HepG2 (cell line): ENCODE measurements around the gene ZPR1. TPM values are rescaled to one million over a fixed set of nuclear protein-coding genes. Genes with fewer than 3 reads are reported as not detected.

Experiments
- CCAR2 ChIP-seq: fragments of 200-400 bp; formaldehyde crosslinking; optimal IDR thresholded peaks from 2 replicates; pipeline ENCODE3; 2018; ENCODE audit warnings: low read depth, mild to moderate bottlenecking, low read length, moderate library complexity
- CCDC6 ChIP-seq: sonication (generic); formaldehyde crosslinking; IDR thresholded peaks from 2 replicates; pipeline ENCODE4 v1.8.1; 2022; ENCODE audit warnings: mild to moderate bottlenecking, missing genetic modification reagents, moderate library complexity
- GATAD1 ChIP-seq: IDR thresholded peaks from 2 replicates; pipeline ENCODE4 v1.6.1; 2016; ENCODE audit warnings: missing genetic modification reagents, missing compliant biosample characterization
- GFI1 ChIP-seq: sonication (generic); formaldehyde crosslinking; IDR thresholded peaks from 2 replicates; pipeline ENCODE4 v1.5.0; 2020; ENCODE audit warnings: missing genetic modification reagents, mild to moderate bottlenecking, borderline replicate concordance
- IKZF4 ChIP-seq: sonication (generic); formaldehyde crosslinking; IDR thresholded peaks from 2 replicates; pipeline ENCODE4 v1.5.1; 2020; ENCODE audit warnings: borderline replicate concordance, mild to moderate bottlenecking, low read depth, missing genetic modification reagents; ENCODE audit errors: not compliant biosample characterization
- MBD4 ChIP-seq: IDR thresholded peaks from 2 replicates; pipeline ENCODE4 v1.6.1; 2012; ENCODE audit warnings: low read length, inconsistent platforms, borderline replicate concordance
- MIXL1 ChIP-seq: IDR thresholded peaks from 2 replicates; pipeline ENCODE4 v1.6.1; 2016
- SCMH1 ChIP-seq: sonication (generic); formaldehyde crosslinking; IDR thresholded peaks from 2 replicates; pipeline ENCODE4 v1.9.0; 2021; ENCODE audit warnings: missing genetic modification reagents, mild to moderate bottlenecking, borderline replicate concordance
- SOX6 ChIP-seq, 2 experiments: fragments of 450-650 bp in 1 of 2; sonication (generic) in 1 of 2; formaldehyde crosslinking in 1 of 2; IDR thresholded peaks; 2 replicates each; pipeline versions ENCODE4 v1.4.0 to v1.6.1; 2017 to 2020; ENCODE audit warnings: antibody characterized with exemption in 1 of 2, mild to moderate bottlenecking in 1 of 2, missing genetic modification reagents in 1 of 2
- ZNF274 ChIP-seq: sonication (generic); formaldehyde crosslinking; IDR thresholded peaks from 2 replicates; pipeline ENCODE4 v1.5.1; 2020; ENCODE audit warnings: mild to moderate bottlenecking, missing genetic modification reagents
- ZNF3 ChIP-seq: IDR thresholded peaks from 2 replicates; pipeline ENCODE4 v1.7.0; 2017; ENCODE audit warnings: inconsistent platforms
- ZNF33B ChIP-seq: sonication (generic); formaldehyde crosslinking; IDR thresholded peaks from 2 replicates; pipeline ENCODE4 v1.5.1; 2020; ENCODE audit warnings: mild to moderate bottlenecking, missing genetic modification reagents
- ZNF382 ChIP-seq: sonication (generic); formaldehyde crosslinking; IDR thresholded peaks from 2 replicates; pipeline ENCODE4 v1.5.0; 2020; ENCODE audit warnings: missing genetic modification reagents, mild to moderate bottlenecking, borderline replicate concordance
- ZNF44 ChIP-seq: sonication (generic); formaldehyde crosslinking; IDR thresholded peaks from 2 replicates; pipeline ENCODE4 v1.5.1; 2020; ENCODE audit warnings: mild to moderate bottlenecking, missing genetic modification reagents
- ZNF446 ChIP-seq: sonication (generic); formaldehyde crosslinking; IDR thresholded peaks from 2 replicates; pipeline ENCODE4 v1.5.0; 2020; ENCODE audit warnings: mild to moderate bottlenecking, missing genetic modification reagents
- ZNF737 ChIP-seq: sonication (generic); formaldehyde crosslinking; IDR thresholded peaks from 2 replicates; pipeline ENCODE4 v1.5.0; 2020; ENCODE audit warnings: missing genetic modification reagents, mild to moderate bottlenecking, borderline replicate concordance
- polyA plus RNA-seq, 8 experiments: library from polyadenylated mRNA; depleted of rRNA in 3 of 8; stranded (reverse) in 7 of 8; unstranded in 1 of 8; fragments of >200 nt; fragmentation: Illumina TruSeq in 4 of 8; extraction: Trizol in 4 of 8; gene quantifications; 2 replicates each; pipeline versions ENCODE4 v1.2.1 to v1.2.3, GENCODE V29; 2011 to 2016; ENCODE audit warnings: low read depth in 4 of 8, missing spikeins in 1 of 8, mixed read lengths in 1 of 8; ENCODE audit not compliant: insufficient read depth in 1 of 8
- total RNA-seq, 5 experiments: library from RNA; depleted of rRNA; stranded (reverse); fragments of >200 nt; fragmentation: Illumina TruSeq; extraction: Trizol; gene quantifications; 2 replicates each; pipeline ENCODE4 v1.2.3, GENCODE V29; 2016; ENCODE audit warnings: low read depth in 1 of 5
- TF ChIP-seq, protein P1 (sequence below): sonication (generic); formaldehyde crosslinking; IDR thresholded peaks from 2 replicates; pipeline ENCODE4 v1.4.0; 2020; ENCODE audit warnings: low read depth, mild to moderate bottlenecking, missing genetic modification reagents
- TF ChIP-seq, protein P2 (sequence below): IDR thresholded peaks from 2 replicates; pipeline ENCODE4 v1.6.1; 2018; ENCODE audit warnings: missing genetic modification reagents
- TF ChIP-seq, protein P3 (sequence below): sonication (generic); formaldehyde crosslinking; IDR thresholded peaks from 2 replicates; pipeline ENCODE4 v1.5.0; 2020; ENCODE audit warnings: mild to moderate bottlenecking, low read depth, missing genetic modification reagents, borderline replicate concordance
- TF ChIP-seq, protein P4 (sequence below): sonication (generic); formaldehyde crosslinking; IDR thresholded peaks from 2 replicates; pipeline ENCODE4 v1.4.0; 2020; ENCODE audit warnings: low read depth, missing genetic modification reagents
- TF ChIP-seq, protein P5 (sequence below): sonication (generic); formaldehyde crosslinking; IDR thresholded peaks from 2 replicates; pipeline ENCODE4 v1.4.0; 2020; ENCODE audit warnings: mild to moderate bottlenecking, missing genetic modification reagents

ZPR1 gene
- total and polyA plus RNA-seq, 2 of the 13 experiments (the other 11 are each of a cell fraction or from before 2014, with no cell fraction given): 40.0 to 79.3 TPM

DNA sequence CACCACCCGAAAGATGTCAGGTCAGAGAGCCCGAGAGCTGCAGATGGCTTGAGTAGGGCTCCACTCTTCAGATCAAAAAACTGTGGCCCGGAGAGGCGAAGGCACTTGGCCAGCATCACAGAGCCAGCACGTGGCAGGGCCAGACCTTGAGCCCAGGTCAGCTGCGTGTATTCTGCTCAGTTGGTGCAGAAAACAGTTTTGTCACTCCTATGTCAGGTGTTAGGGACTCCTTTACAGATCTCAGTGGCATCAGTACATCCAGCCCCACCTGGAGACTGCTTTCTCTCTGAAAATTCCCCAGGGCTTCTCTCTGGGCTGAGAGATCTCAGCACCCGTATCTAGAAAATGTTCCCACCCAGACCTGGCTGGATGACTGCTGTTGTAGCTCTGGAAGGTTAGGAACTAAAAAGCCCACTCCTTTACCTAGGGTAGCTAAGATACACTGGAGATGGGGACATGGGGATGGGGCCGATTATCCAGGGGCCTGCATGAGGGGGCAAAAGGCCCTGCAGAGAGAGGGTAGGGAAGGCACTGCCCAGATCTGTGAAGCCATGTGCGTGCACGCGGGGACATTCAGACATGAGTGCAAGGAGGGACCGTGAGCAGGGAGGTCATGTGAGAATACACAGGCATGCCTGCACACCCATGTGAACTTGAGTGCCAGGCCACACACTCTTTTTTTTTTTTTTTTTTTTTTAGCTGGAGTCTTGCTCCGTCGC is 46.2 kb upstream of the ZPR1 start (continued):
- TF ChIP-seq ZNF382 (no peak), CCDC6 (CRISPR knock-in tag) (peak; percentile 64; the same call in 1 of the 2 replicates), SOX6 (IDR thresholded peaks at IDR 0.05) (no peak), SOX6 (CRISPR knock-in tag; IDR thresholded peaks at IDR 0.05) (peak; percentile 61; the same call in 1 of the 2 replicates), MBD4 (no peak), MIXL1 (CRISPR knock-in tag) (peak; percentile 13; the same call in 1 of the 2 replicates), ZNF44 (CRISPR knock-in tag) (no peak), ZNF274 (CRISPR knock-in tag) (no peak), ZNF33B (CRISPR knock-in tag) (no peak), CCAR2 (no peak), GATAD1 (CRISPR knock-in tag) (no peak), IKZF4 (peak; percentile 49), GFI1 (no peak), SCMH1 (CRISPR knock-in tag) (no peak), ZNF737 (CRISPR knock-in tag) (no peak), ZNF446 (no peak), ZNF3 (CRISPR knock-in tag) (peak; percentile 17; the same call in 1 of the 2 replicates)
- TF ChIP-seq, protein P1, sequence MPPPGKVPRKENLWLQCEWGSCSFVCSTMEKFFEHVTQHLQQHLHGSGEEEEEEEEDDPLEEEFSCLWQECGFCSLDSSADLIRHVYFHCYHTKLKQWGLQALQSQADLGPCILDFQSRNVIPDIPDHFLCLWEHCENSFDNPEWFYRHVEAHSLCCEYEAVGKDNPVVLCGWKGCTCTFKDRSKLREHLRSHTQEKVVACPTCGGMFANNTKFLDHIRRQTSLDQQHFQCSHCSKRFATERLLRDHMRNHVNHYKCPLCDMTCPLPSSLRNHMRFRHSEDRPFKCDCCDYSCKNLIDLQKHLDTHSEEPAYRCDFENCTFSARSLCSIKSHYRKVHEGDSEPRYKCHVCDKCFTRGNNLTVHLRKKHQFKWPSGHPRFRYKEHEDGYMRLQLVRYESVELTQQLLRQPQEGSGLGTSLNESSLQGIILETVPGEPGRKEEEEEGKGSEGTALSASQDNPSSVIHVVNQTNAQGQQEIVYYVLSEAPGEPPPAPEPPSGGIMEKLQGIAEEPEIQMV (CRISPR knock-in tag): 0 out of 2 replicates have a peak, but pooled peaks have one; percentile 24
- TF ChIP-seq, protein P2, sequence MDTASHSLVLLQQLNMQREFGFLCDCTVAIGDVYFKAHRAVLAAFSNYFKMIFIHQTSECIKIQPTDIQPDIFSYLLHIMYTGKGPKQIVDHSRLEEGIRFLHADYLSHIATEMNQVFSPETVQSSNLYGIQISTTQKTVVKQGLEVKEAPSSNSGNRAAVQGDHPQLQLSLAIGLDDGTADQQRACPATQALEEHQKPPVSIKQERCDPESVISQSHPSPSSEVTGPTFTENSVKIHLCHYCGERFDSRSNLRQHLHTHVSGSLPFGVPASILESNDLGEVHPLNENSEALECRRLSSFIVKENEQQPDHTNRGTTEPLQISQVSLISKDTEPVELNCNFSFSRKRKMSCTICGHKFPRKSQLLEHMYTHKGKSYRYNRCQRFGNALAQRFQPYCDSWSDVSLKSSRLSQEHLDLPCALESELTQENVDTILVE (CRISPR knock-in tag): peak; percentile 75; the same call in 1 of the 2 replicates
- TF ChIP-seq, protein P3, sequence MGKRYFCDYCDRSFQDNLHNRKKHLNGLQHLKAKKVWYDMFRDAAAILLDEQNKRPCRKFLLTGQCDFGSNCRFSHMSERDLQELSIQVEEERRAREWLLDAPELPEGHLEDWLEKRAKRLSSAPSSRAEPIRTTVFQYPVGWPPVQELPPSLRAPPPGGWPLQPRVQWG: no peak
- TF ChIP-seq, protein P4, sequence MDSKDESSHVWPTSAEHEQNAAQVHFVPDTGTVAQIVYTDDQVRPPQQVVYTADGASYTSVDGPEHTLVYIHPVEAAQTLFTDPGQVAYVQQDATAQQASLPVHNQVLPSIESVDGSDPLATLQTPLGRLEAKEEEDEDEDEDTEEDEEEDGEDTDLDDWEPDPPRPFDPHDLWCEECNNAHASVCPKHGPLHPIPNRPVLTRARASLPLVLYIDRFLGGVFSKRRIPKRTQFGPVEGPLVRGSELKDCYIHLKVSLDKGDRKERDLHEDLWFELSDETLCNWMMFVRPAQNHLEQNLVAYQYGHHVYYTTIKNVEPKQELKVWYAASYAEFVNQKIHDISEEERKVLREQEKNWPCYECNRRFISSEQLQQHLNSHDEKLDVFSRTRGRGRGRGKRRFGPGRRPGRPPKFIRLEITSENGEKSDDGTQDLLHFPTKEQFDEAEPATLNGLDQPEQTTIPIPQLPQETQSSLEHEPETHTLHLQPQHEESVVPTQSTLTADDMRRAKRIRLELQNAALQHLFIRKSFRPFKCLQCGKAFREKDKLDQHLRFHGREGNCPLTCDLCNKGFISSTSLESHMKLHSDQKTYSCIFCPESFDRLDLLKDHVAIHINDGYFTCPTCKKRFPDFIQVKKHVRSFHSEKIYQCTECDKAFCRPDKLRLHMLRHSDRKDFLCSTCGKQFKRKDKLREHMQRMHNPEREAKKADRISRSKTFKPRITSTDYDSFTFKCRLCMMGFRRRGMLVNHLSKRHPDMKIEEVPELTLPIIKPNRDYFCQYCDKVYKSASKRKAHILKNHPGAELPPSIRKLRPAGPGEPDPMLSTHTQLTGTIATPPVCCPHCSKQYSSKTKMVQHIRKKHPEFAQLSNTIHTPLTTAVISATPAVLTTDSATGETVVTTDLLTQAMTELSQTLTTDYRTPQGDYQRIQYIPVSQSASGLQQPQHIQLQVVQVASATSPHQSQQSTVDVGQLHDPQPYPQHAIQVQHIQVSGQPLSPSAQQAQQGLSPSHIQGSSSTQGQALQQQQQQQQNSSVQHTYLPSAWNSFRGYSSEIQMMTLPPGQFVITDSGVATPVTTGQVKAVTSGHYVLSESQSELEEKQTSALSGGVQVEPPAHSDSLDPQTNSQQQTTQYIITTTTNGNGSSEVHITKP (CRISPR knock-in tag): no peak; the same call in 1 of the 2 replicates
- TF ChIP-seq, protein P5, sequence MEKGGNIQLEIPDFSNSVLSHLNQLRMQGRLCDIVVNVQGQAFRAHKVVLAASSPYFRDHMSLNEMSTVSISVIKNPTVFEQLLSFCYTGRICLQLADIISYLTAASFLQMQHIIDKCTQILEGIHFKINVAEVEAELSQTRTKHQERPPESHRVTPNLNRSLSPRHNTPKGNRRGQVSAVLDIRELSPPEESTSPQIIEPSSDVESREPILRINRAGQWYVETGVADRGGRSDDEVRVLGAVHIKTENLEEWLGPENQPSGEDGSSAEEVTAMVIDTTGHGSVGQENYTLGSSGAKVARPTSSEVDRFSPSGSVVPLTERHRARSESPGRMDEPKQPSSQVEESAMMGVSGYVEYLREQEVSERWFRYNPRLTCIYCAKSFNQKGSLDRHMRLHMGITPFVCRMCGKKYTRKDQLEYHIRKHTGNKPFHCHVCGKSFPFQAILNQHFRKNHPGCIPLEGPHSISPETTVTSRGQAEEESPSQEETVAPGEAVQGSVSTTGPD (CRISPR knock-in tag): no peak
